Natural killer cell (primary cell): Measurements from ENCODE around the gene LRRC47. TPM values are rescaled to one million over a fixed set of nuclear protein-coding genes. Genes with fewer than 3 reads are reported as not detected.

Source experiments
- ATAC-seq, 3 donors: fragments of 150-1000 bp in 2 of 3; fragments of 200-7000 bp in 1 of 3; cut with Tn5 transposase; 1 replicate in 1 of 3; 2 replicates in 2 of 3; pipeline ENCODE4 v1.10.0; 2021; ENCODE audit warnings: mild to moderate bottlenecking in 2 of 3, moderate library complexity in 2 of 3
- DNase-seq, 2 donors: peaks; one replicate each; pipeline versions ENCODE4 v3.0.0 to v3.0.0-alpha.2; 2013 to 2021; ENCODE audit warnings: mixed read lengths in 1 of 2
- H3K27ac ChIP-seq: one replicate; pipeline ENCODE4 v1.5.1; 2013; ENCODE audit warnings: mild to moderate bottlenecking, low read length
- H3K27me3 ChIP-seq: one replicate; pipeline ENCODE4 v1.6.1; 2013; ENCODE audit warnings: low read length; ENCODE audit not compliant: control insufficient read depth, insufficient read depth
- H3K36me3 ChIP-seq: one replicate; pipeline ENCODE4 v1.6.1; 2013; ENCODE audit warnings: low read length; ENCODE audit not compliant: control insufficient read depth, insufficient read depth
- H3K4me1 ChIP-seq: one replicate; pipeline ENCODE4 v1.6.1; 2013; ENCODE audit warnings: low read length; ENCODE audit not compliant: control insufficient read depth, insufficient read depth
- H3K4me3 ChIP-seq: one replicate; pipeline ENCODE4 v1.5.1; 2013; ENCODE audit warnings: low read length
- H3K9me3 ChIP-seq: one replicate; pipeline ENCODE4 v1.6.1; 2013; ENCODE audit warnings: low read length; ENCODE audit not compliant: control insufficient read depth, insufficient read depth
- H3K27ac Mint-ChIP-seq, 2 donors: one replicate each; pipeline ENCODE4 v1.8.0; 2022; ENCODE audit warnings: mild to moderate bottlenecking in 2 of 2, mixed read lengths in 2 of 2, moderate library complexity in 1 of 2
- H3K27me3 Mint-ChIP-seq, 2 donors: one replicate each; pipeline ENCODE4 v1.8.0; 2022; ENCODE audit warnings: low read depth in 2 of 2, mixed read lengths in 2 of 2
- H3K36me3 Mint-ChIP-seq: one replicate; pipeline ENCODE4 v1.8.0; 2022; ENCODE audit warnings: mixed read lengths
- H3K4me1 Mint-ChIP-seq, 2 donors: one replicate each; pipeline ENCODE4 v1.8.0; 2022; ENCODE audit warnings: mixed read lengths in 2 of 2
- H3K4me3 Mint-ChIP-seq: one replicate; pipeline ENCODE4 v1.8.0; 2022; ENCODE audit warnings: mild to moderate bottlenecking, moderate library complexity, mixed read lengths
- H3K9me3 Mint-ChIP-seq, 2 donors: one replicate each; pipeline ENCODE4 v1.8.0; 2022; ENCODE audit warnings: mixed read lengths in 2 of 2
- CTCF ChIP-seq: fragments of 200-600 bp; IDR thresholded peaks from one replicate; pipeline ENCODE4 v1.8.0; 2022; ENCODE audit warnings: antibody characterized with exemption
- WGBS: methylation state at CpG from one replicate; pipeline ENCODE4 v1.1.7; 2013; ENCODE audit warnings: missing lambda C conversion rate; ENCODE audit not compliant: insufficient coverage; 5-methylcytosine and 5-hydroxymethylcytosine counted together
- intact Hi-C: fragments of 100-400 bp; cut with micrococcal nuclease; formaldehyde crosslinking; loops from one replicate; pipeline ENCODE4 v1.14.2; 2022
- total RNA-seq, 4 donors: library from RNA; stranded (reverse); fragments of 120-200 nt in 1 of 4; gene quantifications; one replicate each; pipeline versions ENCODE4 v1.2.3 to v1.2.4, GENCODE V29; 2013 to 2022

LRRC47 gene
- total RNA-seq, 3 donors from 2014 or later (not counting 1 experiment from before 2014, with no cell fraction given): 33.5 to 49.8 (median 45.2) TPM

- intact Hi-C loops: no loop called here
- Mint-ChIP-seq H3K27me3 (no peaks in the 10 kb centered on the region), H3K27ac (no peak overlapping the region), H3K9me3 (no peaks in the 10 kb centered on the region), H3K36me3 (no peaks in the 10 kb centered on the region), H3K4me3 (no peak overlapping the region), H3K4me1 (no peaks in the 10 kb centered on the region)
- no peaks in the 10 kb centered on the region for H3K4me1 ChIP-seq
- no peaks in the 10 kb centered on the region for H3K27me3 ChIP-seq
- H3K4me3 ChIP-seq: no peak overlapping the region
- 96% methylated on average over 12 of the region's 12 CpGs for WGBS
- H3K9me3 ChIP-seq: no peaks in the 10 kb centered on the region
- DNase-seq (no peak), ATAC-seq (no peak)
- no peak for TF ChIP-seq CTCF
- H3K27ac ChIP-seq: no peak overlapping the region
- H3K36me3 ChIP-seq: peaks cover 15% of the 10 kb centered on the region
Measured at GRCh38 chr1:3735027-3735681, 61.1 kb downstream of the LRRC47 start.

GRCh38 chr1:3734602-3735001, 61.7 kb downstream of the LRRC47 start:
- H3K9me3 Mint-ChIP-seq: no peaks in the 10 kb centered on the region
- Histone ChIP-seq H3K4me1 (no peaks in the 10 kb centered on the region), H3K9me3 (no peaks in the 10 kb centered on the region), H3K4me3 (no peak overlapping the region), H3K27ac (no peak overlapping the region), H3K36me3 (peaks cover 11% of the 10 kb centered on the region), H3K27me3 (no peaks in the 10 kb centered on the region)
- intact Hi-C loops: no loop called here
- ATAC-seq (no peak), DNase-seq (no peak)
- H3K4me3 Mint-ChIP-seq: no peak overlapping the region
- H3K27ac Mint-ChIP-seq: no peak overlapping the region
- TF ChIP-seq CTCF: no peak
- WGBS: 95% methylated on average over 16 of the region's 16 CpGs
- no peaks in the 10 kb centered on the region for H3K4me1 Mint-ChIP-seq
- H3K27me3 Mint-ChIP-seq: no peaks in the 10 kb centered on the region
- H3K36me3 Mint-ChIP-seq: no peaks in the 10 kb centered on the region

- Mint-ChIP-seq H3K4me3 (no peak overlapping the region), H3K36me3 (no peaks in the 10 kb centered on the region), H3K9me3 (no peaks in the 10 kb centered on the region), H3K27ac (no peak overlapping the region), H3K27me3 (no peaks in the 10 kb centered on the region), H3K4me1 (no peaks in the 10 kb centered on the region)
- Histone ChIP-seq H3K9me3 (no peaks in the 10 kb centered on the region), H3K27me3 (no peaks in the 10 kb centered on the region), H3K36me3 (peaks cover 11% of the 10 kb centered on the region), H3K27ac (no peak overlapping the region), H3K4me1 (no peaks in the 10 kb centered on the region), H3K4me3 (no peak overlapping the region)
- ATAC-seq (no peak), DNase-seq (no peak)
- WGBS: 87% methylated on average over 17 of the region's 17 CpGs
- TF ChIP-seq CTCF: no peak
- intact Hi-C loops: no loop called here
Measured at GRCh38 chr1:3733883-3734589, 62.3 kb downstream of the LRRC47 start.
